Kidney epithelial cell (primary cell): Measurements from ENCODE around the gene PASK. TPM values are rescaled to one million over a fixed set of nuclear protein-coding genes. Genes with fewer than 3 reads are reported as not detected.

Experiments used
- DNase-seq: peaks from one replicate; pipeline ENCODE4 v3.0.0-alpha.2; 2010; ENCODE audit warnings: low read depth
- H3K27me3 ChIP-seq: 2 replicates; pipeline ENCODE4 v1.6.0; 2011; ENCODE audit warnings: low read length; ENCODE audit not compliant: control insufficient read depth, insufficient read depth
- H3K36me3 ChIP-seq: 2 replicates; pipeline ENCODE4 v1.5.1; 2011; ENCODE audit warnings: low read length; ENCODE audit not compliant: control insufficient read depth, insufficient read depth
- H3K4me3 ChIP-seq: 2 replicates; pipeline ENCODE4 v1.5.1; 2011; ENCODE audit warnings: low read depth, mild to moderate bottlenecking, control low read depth, low read length
- CTCF ChIP-seq: IDR thresholded peaks from 2 replicates; pipeline ENCODE4 v1.5.1; 2011; ENCODE audit warnings: mild to moderate bottlenecking, moderate library complexity, low read length, control low read depth, inconsistent platforms; ENCODE audit not compliant: insufficient read depth, poor library complexity, severe bottlenecking
- total RNA-seq: library from RNA; depleted of rRNA; stranded (reverse); fragments of >200 nt; gene quantifications from 2 replicates; pipeline ENCODE4 v1.2.3, GENCODE V29; 2015

The PASK gene
- total RNA-seq, 1 donor from 2014 or later, result 8.3 TPM

- TF ChIP-seq CTCF, result no peak
- Histone ChIP-seq H3K4me3 (no peak within 1 kb of the TSS), H3K27me3 (peaks cover 11% of the 10 kb centered on the region), H3K36me3 (no peaks in the 10 kb centered on the region)
- no peak for DNase-seq
These were observed 39.3 kb upstream of the PASK start, which contains the start of gene ANO7 for GRCh38 chr2:241188361-241189092. Gene ANO7 (plus strand): TSS chr2:241188677. CDS start chr2:241190064, 1,387 bp downstream.

DNA sequence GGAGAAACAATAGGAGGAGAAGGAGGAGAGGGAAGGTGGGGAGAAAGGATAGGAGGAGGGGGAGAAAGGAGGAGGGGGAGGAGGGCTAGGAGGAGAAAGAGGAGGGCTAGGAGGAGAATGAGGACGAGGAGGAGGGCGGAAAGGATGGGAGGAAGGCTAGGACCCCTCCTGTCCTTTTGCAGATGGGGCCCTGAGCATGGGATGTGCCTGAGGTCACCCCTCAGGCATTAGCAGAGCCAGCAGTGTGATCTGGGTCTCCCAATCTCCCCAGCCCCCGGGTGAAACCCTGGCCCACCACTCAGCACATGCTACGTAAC, 38.6 kb upstream of the PASK start:
- DNase-seq, result no peak
- Histone ChIP-seq H3K4me3 (no peak overlapping the region), H3K27me3 (peaks cover 11% of the 10 kb centered on the region), H3K36me3 (no peaks in the 10 kb centered on the region)
- no peak for TF ChIP-seq CTCF

DNA sequence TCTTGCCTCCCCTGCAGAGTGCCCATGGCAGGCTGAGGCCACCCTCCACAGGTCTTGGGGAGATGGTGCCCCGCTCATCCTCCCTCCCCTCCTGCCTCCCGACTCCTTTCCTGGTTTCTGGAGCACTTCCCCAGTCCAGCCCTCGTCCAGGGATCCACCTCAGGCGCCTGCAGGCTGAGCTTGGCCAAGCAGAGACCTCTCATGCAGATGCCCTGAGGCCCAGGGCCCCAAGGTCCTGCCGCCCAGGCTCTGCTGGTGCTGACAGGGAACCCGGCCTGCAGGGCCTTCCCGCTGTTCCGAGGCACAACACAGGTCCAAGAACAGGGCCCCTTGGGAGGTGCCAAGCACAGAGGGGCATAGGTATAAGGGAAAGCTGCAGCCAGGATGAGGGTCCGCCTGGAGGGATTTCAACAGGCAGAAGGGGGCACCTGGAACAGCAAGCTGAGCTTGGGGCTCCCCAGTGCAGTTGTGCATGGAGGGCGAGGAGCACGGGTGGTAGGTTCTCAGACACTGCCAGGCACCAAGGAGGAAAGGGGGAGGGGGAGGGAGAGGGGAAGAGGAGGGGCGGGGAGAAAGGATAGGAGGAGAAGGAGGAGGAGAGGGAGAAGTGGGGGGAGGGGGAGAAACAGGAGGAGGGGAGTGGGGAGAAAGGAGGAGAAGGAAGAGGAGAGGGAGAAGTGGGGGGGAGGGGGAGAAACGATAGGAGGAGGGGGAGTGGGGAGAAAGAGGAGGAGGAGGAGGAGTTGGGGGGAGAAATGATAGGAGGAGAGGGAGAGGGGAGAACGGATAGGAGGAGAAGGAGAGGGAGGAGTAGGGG, 38.0 kb upstream of the PASK start:
- DNase-seq, result no peak
- no peak for TF ChIP-seq CTCF
- H3K36me3 ChIP-seq, result no peaks in the 10 kb centered on the region
- H3K27me3 ChIP-seq, result peaks cover 11% of the 10 kb centered on the region
- no peak overlapping the region for H3K4me3 ChIP-seq

DNA sequence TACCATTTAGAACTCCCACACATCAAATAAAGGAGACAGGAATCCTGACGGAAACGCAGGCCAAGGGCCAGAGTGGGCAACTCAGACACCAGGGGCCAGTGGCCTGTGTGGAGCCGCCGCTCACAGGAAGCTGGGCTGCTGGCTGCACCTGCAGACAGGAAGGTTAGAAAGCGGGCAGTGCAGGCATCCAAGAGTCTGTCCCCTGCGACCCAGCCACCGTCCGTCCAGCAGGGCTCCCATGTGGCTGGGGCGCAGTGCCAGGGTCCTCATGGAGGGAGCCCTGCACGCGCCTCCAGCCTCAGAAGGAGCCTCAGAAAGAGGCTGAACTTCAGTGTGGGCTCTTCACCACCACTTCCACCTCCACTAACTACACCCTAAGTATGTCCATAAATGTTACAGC, 36.7 kb upstream of the PASK start:
- no peak overlapping the region for H3K4me3 ChIP-seq
- DNase-seq, result no peak
- peaks cover 11% of the 10 kb centered on the region for H3K27me3 ChIP-seq
- no peak for TF ChIP-seq CTCF
- H3K36me3 ChIP-seq, result no peaks in the 10 kb centered on the region

GRCh38 chr2:241184901-241185300, 35.6 kb upstream of the PASK start:
- H3K36me3 ChIP-seq, result no peaks in the 10 kb centered on the region
- peaks cover 11% of the 10 kb centered on the region for H3K27me3 ChIP-seq
- TF ChIP-seq CTCF, result no peak
- DNase-seq, result no peak
- H3K4me3 ChIP-seq, result no peak overlapping the region
